Lung (tissue), 12 donors: ENCODE measurements around the gene JPH2. TPM values are rescaled to one million over a fixed set of nuclear protein-coding genes. Genes with fewer than 3 reads are reported as not detected.
A peak's percentile ranks its signal among the peaks of the same experiment; 100 is the strongest.

ENCODE experiments used
- ATAC-seq: fragments of 200-7000 bp; cut with Tn5 transposase; one replicate; pipeline ENCODE4 v1.9.1; 2020; ENCODE audit warnings: moderate number of reproducible peaks; ENCODE audit not compliant: insufficient read depth, low FRiP score
- DNase-seq, 3 donors: peaks; one replicate each; pipeline ENCODE4 v3.0.0-alpha.2; 2013 to 2017
- H3K27ac ChIP-seq, 2 donors: one replicate each; pipeline ENCODE4 v1.5.1; 2013; ENCODE audit warnings: mild to moderate bottlenecking in 2 of 2, moderate library complexity in 2 of 2, control low read depth in 1 of 2, inconsistent platforms in 1 of 2, low read depth in 1 of 2, low read length in 1 of 2
- H3K27me3 ChIP-seq, 3 donors: one replicate each; pipeline ENCODE4 v1.5.1; 2013; ENCODE audit warnings: low read length in 2 of 3; ENCODE audit not compliant: control insufficient read depth in 3 of 3, insufficient read depth in 3 of 3
- H3K36me3 ChIP-seq, 4 donors: one replicate each; pipeline ENCODE4 v1.5.1; 2013; ENCODE audit warnings: low read length in 4 of 4, mild to moderate bottlenecking in 1 of 4, moderate library complexity in 1 of 4; ENCODE audit not compliant: control insufficient read depth in 4 of 4, insufficient read depth in 4 of 4
- H3K4me1 ChIP-seq, 5 donors: one replicate each; pipeline ENCODE4 v1.5.1; 2013; ENCODE audit warnings: low read length in 5 of 5, mild to moderate bottlenecking in 2 of 5, moderate library complexity in 1 of 5; ENCODE audit not compliant: control insufficient read depth in 5 of 5, insufficient read depth in 5 of 5
- H3K4me3 ChIP-seq: one replicate; pipeline ENCODE4 v1.5.1; 2013; ENCODE audit warnings: mild to moderate bottlenecking, control low read depth, moderate library complexity
- H3K9ac ChIP-seq, 2 donors: one replicate each; pipeline ENCODE4 v1.5.1; 2013; ENCODE audit warnings: low read length in 2 of 2, control low read depth in 1 of 2; ENCODE audit not compliant: insufficient read depth in 1 of 2
- H3K9me3 ChIP-seq, 4 donors: one replicate each; pipeline ENCODE4 v1.5.1; 2013; ENCODE audit warnings: low read length in 3 of 4, mild to moderate bottlenecking in 1 of 4, moderate library complexity in 1 of 4; ENCODE audit not compliant: control insufficient read depth in 4 of 4, insufficient read depth in 3 of 4
- WGBS, 2 donors: extraction: QIAGEN DNeasy Blood & Tissue Kit; methylation state at CpG; one replicate each; pipeline ENCODE4 v1.1.7; 2013; 5-methylcytosine and 5-hydroxymethylcytosine counted together
- polyA plus RNA-seq, 2 donors: library from polyadenylated mRNA; stranded (reverse); fragments of 200-250 nt; gene quantifications; one replicate each; pipeline ENCODE4 v1.2.1, GENCODE V29; 2013
- total RNA-seq, 2 donors: library from RNA; depleted of rRNA in 1 of 2; stranded (reverse); fragments of >200 nt in 1 of 2; gene quantifications; one replicate each; pipeline ENCODE4 v1.2.1, GENCODE V29; 2014 to 2021
- TF ChIP-seq, protein P1 (sequence below): IDR thresholded peaks from 2 replicates; pipeline ENCODE4 v1.5.1; 2012; ENCODE audit warnings: mild to moderate bottlenecking; ENCODE audit errors: control extremely low read depth, extremely low read depth
- donor health status: control.
- donor health status: control.
- donor health status: Bipolar disorder and iron deficiency.
- donor health status: healthy.
- donor health status: DM: yes; HTN: yes; CAD: no.

JPH2 gene
- total and polyA plus RNA-seq, 4 donors = 2.5 to 9.2 (median 2.7) TPM

DNA sequence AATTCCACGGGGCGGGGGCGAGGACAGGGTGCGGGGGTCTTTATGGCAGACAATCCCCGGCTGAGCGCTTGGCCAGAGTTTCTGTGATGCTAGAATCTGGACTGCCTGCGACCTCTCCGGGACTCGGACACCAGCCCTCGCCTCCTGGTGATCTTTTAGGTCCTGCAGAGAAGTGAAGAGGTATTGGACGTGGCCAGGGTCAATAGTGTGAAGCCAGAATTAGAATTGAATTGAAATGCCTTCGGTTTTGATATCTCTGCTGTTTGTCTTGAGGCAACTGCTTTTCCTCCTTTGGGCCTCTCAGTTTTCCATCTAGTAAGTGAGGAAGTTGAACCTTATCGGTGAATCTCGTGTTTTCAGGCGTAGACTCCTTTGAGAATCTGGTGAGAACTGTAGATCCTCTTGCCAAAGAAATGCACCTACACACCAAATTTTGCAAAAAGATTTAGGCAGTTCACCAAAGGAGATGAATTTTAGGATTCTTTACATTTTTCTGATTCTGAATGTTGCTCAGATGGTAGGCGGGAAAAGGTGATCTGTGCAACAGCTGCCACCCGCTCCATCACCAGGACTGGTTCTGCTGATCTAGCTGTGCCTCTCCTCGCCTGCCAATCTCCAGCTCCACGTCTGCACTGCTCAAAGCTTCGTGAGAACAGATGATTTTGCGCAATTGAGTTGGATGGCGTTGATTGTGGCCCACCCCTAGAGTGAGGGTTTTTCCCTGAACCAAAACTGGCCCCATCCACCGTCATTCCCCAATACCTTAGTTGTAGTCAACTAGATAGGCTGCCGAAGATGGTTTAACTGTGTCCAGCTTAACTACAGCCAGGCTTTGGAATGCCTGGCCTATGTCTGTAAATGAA, 24.4 kb upstream of the JPH2 start:
- TF ChIP-seq, protein P1, sequence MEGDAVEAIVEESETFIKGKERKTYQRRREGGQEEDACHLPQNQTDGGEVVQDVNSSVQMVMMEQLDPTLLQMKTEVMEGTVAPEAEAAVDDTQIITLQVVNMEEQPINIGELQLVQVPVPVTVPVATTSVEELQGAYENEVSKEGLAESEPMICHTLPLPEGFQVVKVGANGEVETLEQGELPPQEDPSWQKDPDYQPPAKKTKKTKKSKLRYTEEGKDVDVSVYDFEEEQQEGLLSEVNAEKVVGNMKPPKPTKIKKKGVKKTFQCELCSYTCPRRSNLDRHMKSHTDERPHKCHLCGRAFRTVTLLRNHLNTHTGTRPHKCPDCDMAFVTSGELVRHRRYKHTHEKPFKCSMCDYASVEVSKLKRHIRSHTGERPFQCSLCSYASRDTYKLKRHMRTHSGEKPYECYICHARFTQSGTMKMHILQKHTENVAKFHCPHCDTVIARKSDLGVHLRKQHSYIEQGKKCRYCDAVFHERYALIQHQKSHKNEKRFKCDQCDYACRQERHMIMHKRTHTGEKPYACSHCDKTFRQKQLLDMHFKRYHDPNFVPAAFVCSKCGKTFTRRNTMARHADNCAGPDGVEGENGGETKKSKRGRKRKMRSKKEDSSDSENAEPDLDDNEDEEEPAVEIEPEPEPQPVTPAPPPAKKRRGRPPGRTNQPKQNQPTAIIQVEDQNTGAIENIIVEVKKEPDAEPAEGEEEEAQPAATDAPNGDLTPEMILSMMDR = no peak
- peaks cover 6 to 34% (median 12%) of the 10 kb centered on the region in 5 donors for H3K4me1 ChIP-seq
- H3K36me3 ChIP-seq = peaks cover 0 to under 1% (median 0%) of the 10 kb centered on the region in 4 donors
- H3K27ac ChIP-seq = peak overlapping the region; percentile 93 to 96
- ATAC-seq (no peak), DNase-seq (peak in 2 of 3 donors; percentile 28 to 51)
- peak overlapping the region; percentile 47 for H3K4me3 ChIP-seq
- no peaks in the 10 kb centered on the region for H3K27me3 ChIP-seq
- 9 to 11% methylated on average over 24 of the region's 24 CpGs for WGBS, 2 donors
- H3K9me3 ChIP-seq = no peaks in the 10 kb centered on the region
- H3K9ac ChIP-seq = peak overlapping the region; percentile 95 to 97

DNA sequence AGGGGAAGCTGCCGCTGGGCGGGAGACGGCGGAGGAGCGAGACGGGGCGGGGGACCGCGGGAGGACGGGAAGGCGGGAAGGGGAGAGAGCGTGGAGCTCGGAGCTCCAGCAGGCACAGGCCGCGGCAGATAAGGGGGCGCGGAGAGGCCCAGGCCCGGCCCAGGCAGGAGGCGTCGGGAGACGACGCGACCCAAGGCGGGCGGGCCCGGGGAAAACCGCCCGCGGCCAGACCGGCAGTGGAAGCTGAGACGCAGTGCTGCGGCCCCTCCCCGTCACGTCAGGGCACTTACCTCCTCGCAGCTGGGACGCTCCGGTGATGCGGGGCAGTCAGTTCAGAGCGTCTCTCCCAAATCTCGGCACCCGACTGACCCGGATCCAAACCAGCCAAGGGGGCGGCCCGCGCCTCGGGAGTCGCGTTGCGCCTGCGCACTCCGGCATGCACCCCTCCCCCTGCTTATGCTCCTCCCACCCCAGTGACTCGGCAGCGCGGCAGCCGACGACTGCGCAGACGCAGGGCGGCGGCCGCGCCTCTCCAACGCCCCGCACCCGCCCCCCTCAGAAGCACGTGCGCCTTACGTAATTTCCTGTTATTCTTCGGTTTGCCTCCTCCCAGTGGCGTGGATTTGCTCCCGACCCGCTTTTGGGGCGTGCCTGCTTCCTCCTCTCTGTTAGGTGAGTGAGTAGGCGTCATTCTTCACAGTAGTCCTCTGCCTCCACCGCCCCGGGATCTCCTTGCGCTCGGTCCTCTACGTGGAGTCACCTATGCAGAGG, 23.6 kb upstream of the JPH2 start, which contains the start of gene OSER1:
Gene OSER1 (minus strand): TSS at position 366 of the 771 bp plus-strand sequence. CDS start 3,814 bp downstream, outside the sequence.
- H3K9ac ChIP-seq = peak within 1 kb of the TSS; percentile 95 to 97
- peak within 1 kb of the TSS; percentile 93 to 96 for H3K27ac ChIP-seq
- peak within 1 kb of the TSS; percentile 86 for H3K4me3 ChIP-seq
- TF ChIP-seq, protein P1 = no peak
- 0% methylated on average over 66 to 79 of the region's 79 CpGs for WGBS, 2 donors
- H3K27me3 ChIP-seq = no peaks in the 10 kb centered on the region
- H3K9me3 ChIP-seq = no peaks in the 10 kb centered on the region
- H3K36me3 ChIP-seq = peaks cover 0 to 3% (median 0%) of the 10 kb centered on the region in 4 donors
- ATAC-seq = peak; percentile 95
- H3K4me1 ChIP-seq = peaks cover 6 to 34% (median 13%) of the 10 kb centered on the region in 5 donors
- peak; percentile 98 to 99 (median 99) for DNase-seq

DNA sequence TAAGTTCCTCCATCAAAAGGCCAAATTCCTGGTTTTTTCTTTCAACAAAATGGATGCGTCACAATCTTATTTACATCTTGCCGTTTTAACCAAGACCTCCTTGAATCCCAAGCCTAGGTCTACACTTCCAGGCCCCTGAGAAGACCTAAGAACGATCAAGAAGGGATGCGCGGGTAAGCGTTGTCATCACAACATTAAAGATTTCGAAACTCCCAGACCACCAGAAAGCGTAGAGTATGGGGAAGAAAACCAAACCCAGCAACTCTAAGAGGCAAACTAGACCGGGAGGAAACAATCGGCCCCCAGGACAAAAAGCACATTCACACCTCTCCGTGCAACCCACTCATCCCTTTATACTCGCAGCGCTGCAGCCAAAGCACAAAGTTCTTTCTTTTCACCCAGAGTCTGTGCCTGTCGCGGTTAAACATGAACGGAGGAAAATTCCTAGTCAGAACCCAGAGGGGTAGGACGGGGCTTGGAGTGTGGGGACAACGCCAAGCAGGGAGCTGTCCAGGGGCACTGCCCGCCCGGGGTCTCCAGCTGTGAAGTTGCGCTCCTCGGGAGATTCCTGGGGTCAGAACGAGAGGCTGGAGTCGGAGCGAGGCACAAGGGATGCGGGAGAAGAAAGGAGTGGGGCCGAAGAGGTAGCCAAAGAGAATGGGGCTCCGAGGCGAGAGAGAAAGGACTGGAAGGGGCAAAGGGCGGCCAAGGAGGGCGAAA, 22.9 kb upstream of the JPH2 start:
- peak; percentile 48 to 60 (median 51) for DNase-seq
- Histone ChIP-seq H3K27me3 (no peaks in the 10 kb centered on the region), H3K4me1 (peaks cover 6 to 34% (median 13%) of the 10 kb centered on the region in 5 donors), H3K4me3 (peak overlapping the region; percentile 86), H3K27ac (peak overlapping the region; percentile 90 to 96), H3K36me3 (peaks cover 0 to 8% (median 0%) of the 10 kb centered on the region in 4 donors), H3K9me3 (no peaks in the 10 kb centered on the region), H3K9ac (peak overlapping the region; percentile 86 to 92)
- TF ChIP-seq, protein P1 = no peak
- 0 to 1% methylated on average over 31 of the region's 31 CpGs for WGBS, 2 donors
- ATAC-seq = no peak
